IMR-90 (cell line): ENCODE measurements around the gene ZDHHC24. TPM values are rescaled to one million over a fixed set of nuclear protein-coding genes. Genes with fewer than 3 reads are reported as not detected.

Source experiments
- ATAC-seq: fragments of 200-7000 bp; cut with Tn5 transposase; 2 replicates; pipeline ENCODE4 v1.9.1; 2020; ENCODE audit warnings: low read depth, mild to moderate bottlenecking, moderate library complexity
- BruUV-seq: library from RNA; stranded (reverse); fragments of 400-500 nt; replicated peaks from 2 replicates; lab custom pipeline; 2021; lab: Mats Ljungman, UMichigan
- CTCF ChIA-PET: fragments of 300-600 bp; formaldehyde crosslinking; extraction: SDS; loops from one replicate; lab custom pipeline; 2021; ENCODE audit warnings: antibody characterized with exemption; lab: Yijun Ruan, JAX
- POLR2A ChIA-PET: fragments of 300-600 bp; sonication (Branson Sonifier 250); formaldehyde crosslinking; loops from one replicate; lab custom pipeline; 2022; ENCODE audit warnings: antibody characterized with exemption; ENCODE audit not compliant: unreplicated experiment; lab: Charles Lee
- DNase-seq: peaks from one replicate; pipeline ENCODE4 v3.0.0; 2013
- H2AFZ ChIP-seq: replicated peaks from 2 replicates; pipeline ENCODE3; 2013; ENCODE audit warnings: low read length, mild to moderate bottlenecking; ENCODE audit not compliant: poor library complexity
- H2AK5ac ChIP-seq: 2 replicates; pipeline ENCODE4 v1.6.1; 2013; ENCODE audit warnings: low read depth, low read length, inconsistent platforms
- H2AK9ac ChIP-seq: replicated peaks from 2 replicates; pipeline ENCODE3; 2013; ENCODE audit warnings: mild to moderate bottlenecking, low read depth, low read length, moderate library complexity; ENCODE audit not compliant: poor library complexity
- H2BK120ac ChIP-seq: 2 replicates; pipeline ENCODE4 v1.6.1; 2013; ENCODE audit warnings: low read depth, low read length, inconsistent platforms
- H2BK15ac ChIP-seq: 3 replicates; pipeline ENCODE4 v1.6.1; 2013; ENCODE audit warnings: low read depth, low read length, inconsistent platforms
- H2BK20ac ChIP-seq: 2 replicates; pipeline ENCODE4 v1.6.1; 2013; ENCODE audit warnings: low read depth, mild to moderate bottlenecking, inconsistent platforms, low read length, moderate library complexity
- H2BK5ac ChIP-seq: 2 replicates; pipeline ENCODE4 v1.6.1; 2013; ENCODE audit warnings: mild to moderate bottlenecking, low read depth, low read length, inconsistent platforms; ENCODE audit not compliant: poor library complexity, severe bottlenecking
- H3K14ac ChIP-seq: replicated peaks from 2 replicates; pipeline ENCODE4 v1.6.1; 2013; ENCODE audit warnings: low read depth, low read length, inconsistent platforms
- H3K18ac ChIP-seq: 2 replicates; pipeline ENCODE4 v1.6.1; 2013; ENCODE audit warnings: low read depth, low read length, control low read depth
- H3K23ac ChIP-seq: 2 replicates; pipeline ENCODE4 v1.6.1; 2013; ENCODE audit warnings: low read depth, low read length, inconsistent platforms
- H3K27ac ChIP-seq: 2 replicates; pipeline ENCODE4 v1.5.1; 2013; ENCODE audit warnings: mild to moderate bottlenecking, control low read depth, low read length; ENCODE audit not compliant: insufficient read depth
- H3K27me3 ChIP-seq: 2 replicates; pipeline ENCODE4 v1.6.1; 2013; ENCODE audit warnings: low read length; ENCODE audit not compliant: control insufficient read depth, insufficient read depth
- H3K36me3 ChIP-seq: 2 replicates; pipeline ENCODE4 v1.6.1; 2013; ENCODE audit warnings: low read length, mixed read lengths; ENCODE audit not compliant: control insufficient read depth, insufficient read depth
- H3K4ac ChIP-seq: 2 replicates; pipeline ENCODE4 v1.6.1; 2013; ENCODE audit warnings: low read depth, low read length, inconsistent platforms
- H3K4me1 ChIP-seq: 2 replicates; pipeline ENCODE4 v1.6.1; 2013; ENCODE audit warnings: low read length, mixed read lengths; ENCODE audit not compliant: control insufficient read depth, insufficient read depth
- H3K4me2 ChIP-seq: 2 replicates; pipeline ENCODE4 v1.6.1; 2013; ENCODE audit warnings: low read depth, mild to moderate bottlenecking, control low read depth, low read length, moderate library complexity
- H3K4me3 ChIP-seq: 2 replicates; pipeline ENCODE4 v1.5.1; 2013; ENCODE audit warnings: low read depth, mild to moderate bottlenecking, control low read depth, low read length, moderate library complexity; ENCODE audit not compliant: insufficient read depth
- H3K56ac ChIP-seq: 2 replicates; pipeline ENCODE4 v1.6.1; 2013; ENCODE audit warnings: low read length, inconsistent platforms; ENCODE audit not compliant: insufficient read depth; ENCODE audit errors: extremely low read depth
- H3K79me1 ChIP-seq, 2 experiments: 2 replicates each; pipeline ENCODE4 v1.6.1; 2013; ENCODE audit warnings: low read length in 2 of 2, inconsistent platforms in 1 of 2, low read depth in 1 of 2
- H3K9ac ChIP-seq: 2 replicates; pipeline ENCODE4 v1.6.1; 2013; ENCODE audit warnings: low read depth, low read length, control low read depth
- H3K9me1 ChIP-seq: 2 replicates; pipeline ENCODE4 v1.6.1; 2013; ENCODE audit warnings: low read length, inconsistent platforms; ENCODE audit not compliant: insufficient read depth
- H3K9me3 ChIP-seq: 2 replicates; pipeline ENCODE4 v1.6.1; 2013; ENCODE audit warnings: low read length; ENCODE audit not compliant: control insufficient read depth, insufficient read depth
- H4K20me1 ChIP-seq: 2 replicates; pipeline ENCODE4 v1.6.1; 2013; ENCODE audit warnings: low read length, inconsistent platforms; ENCODE audit not compliant: insufficient read depth
- H4K5ac ChIP-seq: 2 replicates; pipeline ENCODE4 v1.6.1; 2013; ENCODE audit warnings: mild to moderate bottlenecking, low read depth, low read length, control low read depth
- H4K8ac ChIP-seq, 2 experiments: 2 replicates each; pipeline ENCODE4 v1.6.1; 2013; ENCODE audit warnings: low read depth in 2 of 2, low read length in 2 of 2, control low read depth in 1 of 2, inconsistent platforms in 1 of 2
- H4K91ac ChIP-seq: 2 replicates; pipeline ENCODE4 v1.6.1; 2013; ENCODE audit warnings: low read depth, low read length, inconsistent platforms; ENCODE audit not compliant: insufficient read depth
- BHLHE40 ChIP-seq: fragments of 150-350 bp; IDR thresholded peaks from 2 replicates; pipeline ENCODE4 v1.6.1; 2016; ENCODE audit warnings: mild to moderate bottlenecking, low read depth, low read length
- CHD1 ChIP-seq: IDR thresholded peaks from 2 replicates; pipeline ENCODE4 v1.6.1; 2012; ENCODE audit warnings: low read depth, low read length, improper control_type of control experiment
- MAFK ChIP-seq: IDR thresholded peaks from 2 replicates; pipeline ENCODE4 v1.6.1; 2012; ENCODE audit warnings: low read depth, low read length, improper control_type of control experiment
- RAD21 ChIP-seq: IDR thresholded peaks from 2 replicates; pipeline ENCODE4 v1.6.1; 2012; ENCODE audit warnings: low read length, improper control_type of control experiment
- SMC3 ChIP-seq: fragments of 150-350 bp; IDR thresholded peaks from 2 replicates; pipeline ENCODE4 v1.6.1; 2016; ENCODE audit warnings: low read depth, mild to moderate bottlenecking, antibody characterized with exemption, low read length, moderate library complexity
- WGBS, 2 experiments: methylation state at CpG; one replicate each; pipeline versions ENCODE4 v1.1.5 to v1.1.7; 2013; ENCODE audit warnings: missing lambda C conversion rate in 2 of 2; ENCODE audit not compliant: insufficient read length in 1 of 2; ENCODE audit errors: extremely low coverage in 2 of 2; 5-methylcytosine and 5-hydroxymethylcytosine counted together
- dilution Hi-C: fragments of 300-500 bp; cut with HindIII; formaldehyde crosslinking; loops from one replicate; pipeline ENCODE4 v1.14.3; 2018; ENCODE audit warnings: low sequenced_read_pairs; ENCODE audit not compliant: unreplicated experiment
- in situ Hi-C: fragments of 300-500 bp; cut with MboI; formaldehyde crosslinking; loops from 3 replicates; pipeline ENCODE4 v1.14.3; 2019; ENCODE audit warnings: low sequenced_read_pairs, inconsistent platforms, mixed read lengths
- intact Hi-C: fragments of 100-400 bp; cut with micrococcal nuclease; formaldehyde crosslinking; loops from 2 replicates; pipeline ENCODE4 v1.10.0; 2022
- polyA plus RNA-seq, 3 experiments: library from polyadenylated mRNA; depleted of rRNA; stranded (reverse); fragments of >200 nt; gene quantifications; 2 replicates each; pipeline ENCODE4 v1.2.3, GENCODE V29; 2012; ENCODE audit warnings: low replicate concordance in 1 of 3
- total RNA-seq: library from RNA; depleted of rRNA; stranded (reverse); fragments of >200 nt; gene quantifications from 2 replicates; pipeline ENCODE4 v1.2.3, GENCODE V29; 2012

ZDHHC24 gene
- total and polyA plus RNA-seq, 2 of the 4 experiments (the other 2 are of a cell fraction): 3.2 to 10.9 TPM

DNA sequence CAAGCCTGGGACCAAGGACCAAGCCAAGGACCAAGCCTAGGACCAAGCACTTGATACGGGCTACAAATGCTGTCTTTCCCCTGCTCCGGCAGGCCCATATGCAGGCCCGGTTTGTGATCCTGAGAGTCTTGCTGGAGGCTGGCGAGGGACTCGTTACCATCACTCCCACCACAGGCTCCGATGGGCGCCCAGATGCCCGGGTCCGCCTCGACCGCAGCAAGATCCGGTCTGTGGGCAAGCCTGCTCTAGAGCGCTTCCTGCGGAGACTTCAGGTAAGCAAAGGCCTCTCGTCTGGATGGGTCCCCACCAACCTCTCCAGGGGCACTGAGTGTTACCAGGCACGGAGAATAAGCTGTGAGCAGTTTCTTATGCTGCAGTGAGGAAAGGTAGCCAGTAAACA lies 48.6 kb downstream of the ZDHHC24 start:
- Histone ChIP-seq H3K79me1 (no peaks in the 10 kb centered on the region), H3K14ac (no peak overlapping the region), H3K9me1 (no peaks in the 10 kb centered on the region), H4K8ac (no peak overlapping the region), H3K18ac (no peak overlapping the region), H3K9ac (no peak overlapping the region), H4K20me1 (no peaks in the 10 kb centered on the region), H3K4me2 (no peak overlapping the region), H2AK5ac (no peak overlapping the region), H3K27me3 (no peaks in the 10 kb centered on the region), H4K91ac (no peak overlapping the region), H3K56ac (no peak overlapping the region), H2BK120ac (no peak overlapping the region), H3K23ac (no peak overlapping the region), H3K4me3 (no peak overlapping the region), H2BK5ac (no peak overlapping the region), H3K36me3 (peaks cover 37% of the 10 kb centered on the region), H3K9me3 (no peaks in the 10 kb centered on the region), H2BK15ac (no peak overlapping the region), H4K5ac (no peak overlapping the region), H2BK20ac (no peak overlapping the region), H3K4me1 (no peaks in the 10 kb centered on the region), H3K27ac (no peak overlapping the region), H2AFZ (no peak overlapping the region), H2AK9ac (no peak overlapping the region), H3K4ac (no peak overlapping the region)
- TF ChIP-seq SMC3: no peak
- no peak for TF ChIP-seq MAFK
- no peak for TF ChIP-seq CHD1
- TF ChIP-seq BHLHE40: no peak
- no peak for TF ChIP-seq RAD21
- BruUV-seq: no TSS peak
- 96% methylated on average over 13 of the region's 16 CpGs; no CpG with 5 or more reads in 1 of the 2 experiments for WGBS, 2 experiments
- ATAC-seq (no peak), DNase-seq (no peak)
- dilution Hi-C loops: no loop called here
- CTCF ChIA-PET: no interaction called here
- in situ Hi-C loops: no loop called here
- POLR2A ChIA-PET: no interaction called here
- intact Hi-C loops: no loop called here
